Thoracic aorta (tissue), 2 donors: Measurements from ENCODE around the gene PITPNM3. TPM values are rescaled to one million over a fixed set of nuclear protein-coding genes. Genes with fewer than 3 reads are reported as not detected.

ENCODE experiments used
- ATAC-seq: fragments of 150-250 bp; one replicate; pipeline ENCODE4 v1.8.0; 2017; ENCODE audit warnings: low read depth; ENCODE audit not compliant: insufficient number of reproducible peaks, low FRiP score
- DNase-seq: peaks from one replicate; pipeline ENCODE4 v3.0.0-alpha.2; 2020; ENCODE audit warnings: low spot score
- H3K27ac ChIP-seq, 2 donors: fragments of 200-600 bp; sonication (generic); 1 replicate in 1 of 2; 2 replicates in 1 of 2; pipeline ENCODE4 v1.5.1; 2016; ENCODE audit warnings: mild to moderate bottlenecking in 2 of 2, moderate library complexity in 2 of 2
- H3K27me3 ChIP-seq: fragments of 200-600 bp; sonication (generic); replicated peaks from 2 replicates; pipeline ENCODE4 v1.6.0; 2016; ENCODE audit warnings: mild to moderate bottlenecking; ENCODE audit not compliant: insufficient read depth
- H3K36me3 ChIP-seq: fragments of 200-600 bp; sonication (generic); one replicate; pipeline ENCODE4 v1.5.1; 2016
- H3K4me1 ChIP-seq, 2 donors: fragments of 200-600 bp; sonication (generic); 1 replicate in 1 of 2; 2 replicates in 1 of 2; pipeline versions ENCODE4 v1.5.1 to v1.6.0; 2016; ENCODE audit warnings: low read depth in 2 of 2, mild to moderate bottlenecking in 1 of 2; ENCODE audit not compliant: control insufficient read depth in 1 of 2
- H3K4me3 ChIP-seq: fragments of 200-600 bp; sonication (generic); 2 replicates; pipeline ENCODE4 v1.5.1; 2016; ENCODE audit warnings: mild to moderate bottlenecking
- H3K9me3 ChIP-seq: fragments of 200-600 bp; sonication (generic); 2 replicates; pipeline ENCODE4 v1.5.1; 2016
- CTCF ChIP-seq: fragments of 200-600 bp; sonication (generic); IDR thresholded peaks from one replicate; pipeline ENCODE4 v1.5.1; 2019; ENCODE audit warnings: antibody characterized with exemption
- total RNA-seq, 2 donors: library from RNA; depleted of rRNA; stranded (reverse); fragments of >200 nt; gene quantifications; one replicate each; pipeline versions ENCODE4 v1.1.0 to v1.2.3, GENCODE V29; 2016

The PITPNM3 gene
- total RNA-seq, 2 donors from 2014 or later: 1.8 to 3.1 TPM

- H3K4me1 ChIP-seq: no peaks in the 10 kb centered on the region
- H3K36me3 ChIP-seq: no peaks in the 10 kb centered on the region
- no peaks in the 10 kb centered on the region for H3K27me3 ChIP-seq
- no peaks in the 10 kb centered on the region for H3K9me3 ChIP-seq
- no peak for TF ChIP-seq CTCF
- ATAC-seq (no peak), DNase-seq (no peak)
- no peak overlapping the region for H3K27ac ChIP-seq
- H3K4me3 ChIP-seq: no peak overlapping the region
Observed at GRCh38 chr17:6567528-6568183, 11.3 kb upstream of the PITPNM3 start.

- no peak overlapping the region for H3K4me3 ChIP-seq
- ATAC-seq (no peak), DNase-seq (no peak)
- TF ChIP-seq CTCF: no peak
- H3K36me3 ChIP-seq: no peaks in the 10 kb centered on the region
- no peaks in the 10 kb centered on the region for H3K27me3 ChIP-seq
- no peaks in the 10 kb centered on the region for H3K4me1 ChIP-seq
- no peaks in the 10 kb centered on the region for H3K9me3 ChIP-seq
- H3K27ac ChIP-seq: no peak overlapping the region
Observed at GRCh38 chr17:6561446-6561845, 5.1 kb upstream of the PITPNM3 start.

GRCh38 chr17:6560496-6560895, 4.1 kb upstream of the PITPNM3 start:
- no peak overlapping the region for H3K27ac ChIP-seq

GRCh38 chr17:6559753-6560215, 3.4 kb upstream of the PITPNM3 start:
- no peak for ATAC-seq
- peaks cover 6 to 13% of the 10 kb centered on the region in 2 donors for H3K4me1 ChIP-seq
- H3K27ac ChIP-seq: no peak overlapping the region
- no peak for DNase-seq
- TF ChIP-seq CTCF: no peak
- H3K9me3 ChIP-seq: no peaks in the 10 kb centered on the region
- no peak overlapping the region for H3K4me3 ChIP-seq
- no peaks in the 10 kb centered on the region for H3K36me3 ChIP-seq
- H3K27me3 ChIP-seq: no peaks in the 10 kb centered on the region

More at GRCh38 chr17:6560496-6560895, 4.1 kb upstream of the PITPNM3 start:
- Histone ChIP-seq H3K27me3 (no peaks in the 10 kb centered on the region), H3K4me3 (no peak overlapping the region), H3K9me3 (no peaks in the 10 kb centered on the region), H3K36me3 (no peaks in the 10 kb centered on the region), H3K4me1 (peaks cover 2 to 6% of the 10 kb centered on the region in 2 donors)
- ATAC-seq (no peak), DNase-seq (no peak)
- TF ChIP-seq CTCF: no peak

- Histone ChIP-seq H3K9me3 (no peaks in the 10 kb centered on the region), H3K27ac (no peak overlapping the region), H3K27me3 (no peaks in the 10 kb centered on the region), H3K4me1 (peaks cover 6 to 14% of the 10 kb centered on the region in 2 donors), H3K4me3 (no peak overlapping the region), H3K36me3 (no peaks in the 10 kb centered on the region)
- TF ChIP-seq CTCF: no peak
- ATAC-seq: no peak
- DNase-seq: no peak
Observed at GRCh38 chr17:6558932-6559752, 2.8 kb upstream of the PITPNM3 start.
